Stimulated activated naive CD4-positive, alpha-beta T cell (primary cell): Measurements from ENCODE around the gene RFX8.
"Not testable (repeated sequence)": the region's sequence is repeated elsewhere in the genome, so short reads cannot be mapped to it uniquely, and the experiment has no call there.

Experiments used
- DNase-seq, 6 experiments: peaks; one replicate each; lab custom pipeline; 2025; lab: John Stamatoyannopoulos, UW

Gene RFX8

GRCh38 chr2:101486258-101486701 is 11.4 kb upstream of the RFX8 start:
- peak in 2 of 6 experiments; percentile 18 to 28 for DNase-seq

DNA sequence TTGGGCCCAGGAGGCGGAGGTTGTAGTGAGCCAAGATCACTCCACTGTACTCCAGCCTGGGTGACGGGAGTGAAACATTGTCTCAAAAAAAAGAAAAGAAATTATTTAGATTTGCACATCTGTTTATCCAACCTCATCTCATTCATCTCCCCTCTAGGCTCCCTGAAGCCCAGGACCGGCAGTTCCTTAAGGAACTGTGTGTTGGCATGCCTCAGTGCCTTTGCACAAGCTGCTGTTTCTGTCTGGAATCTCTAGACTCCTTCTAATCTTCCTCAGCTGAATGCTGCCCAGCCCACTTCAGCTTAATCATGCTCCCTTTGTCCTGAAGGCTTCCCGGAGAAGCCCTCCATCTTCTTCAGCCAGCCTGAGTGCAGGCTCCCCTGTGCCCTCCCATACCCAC is 10.9 kb upstream of the RFX8 start:
- DNase-seq = no peak

DNA sequence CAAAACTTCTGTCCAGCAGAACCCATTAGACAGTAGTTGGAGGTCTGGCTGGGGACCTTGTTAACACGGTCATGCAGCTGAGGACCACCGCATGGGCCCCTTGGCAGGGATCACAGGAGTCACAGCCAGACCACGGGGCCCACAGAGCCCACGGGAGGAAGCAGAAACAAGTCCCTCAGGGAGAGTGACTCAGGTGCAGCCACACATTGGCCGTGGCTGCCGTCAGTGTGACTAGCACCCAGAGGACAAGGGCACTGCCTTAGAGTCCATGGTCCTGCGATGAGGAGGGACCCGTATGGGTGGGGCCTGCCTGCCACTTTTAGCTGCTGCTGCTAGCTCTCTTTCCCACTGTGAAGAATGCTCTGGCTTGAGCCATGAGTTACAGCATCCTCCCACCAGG is 5.9 kb upstream of the RFX8 start:
- no peak for DNase-seq

DNA sequence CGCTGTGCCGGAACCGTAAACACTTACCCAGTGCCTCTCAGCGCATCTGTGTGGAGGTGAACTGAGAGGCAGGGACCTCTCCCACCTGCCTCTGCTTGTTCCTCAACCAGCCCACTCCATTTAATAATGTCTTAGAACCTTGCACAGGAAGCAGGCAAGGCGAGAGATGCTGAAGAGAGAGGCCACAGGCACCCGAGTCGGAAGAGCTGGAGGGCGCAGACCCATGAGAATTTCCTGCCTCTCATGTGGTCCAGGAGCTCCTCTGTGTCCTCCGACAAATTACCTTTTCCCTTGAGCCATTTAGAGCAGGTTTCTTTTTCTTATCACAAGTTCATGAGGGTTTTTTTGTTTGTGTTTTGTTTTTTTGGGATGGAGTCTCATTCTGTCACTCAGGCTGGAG is 4.9 kb upstream of the RFX8 start:
- no peak for DNase-seq

- DNase-seq = no peak
These were observed 4.4 kb upstream of the RFX8 start for GRCh38 chr2:101479328-101479727.

GRCh38 chr2:101478181-101479001 is 3.5 kb upstream of the RFX8 start:
- DNase-seq = no peak

GRCh38 chr2:101477556-101477955 is 2.6 kb upstream of the RFX8 start:
- no peak for DNase-seq

GRCh38 chr2:101476605-101477208 is 1.8 kb upstream of the RFX8 start:
- no peak for DNase-seq

- DNase-seq = peak in 4 of 6 experiments; percentile 5 to 30 (median 24)
These were observed 806 bp downstream of the RFX8 start for GRCh38 chr2:101473911-101474701.

DNA sequence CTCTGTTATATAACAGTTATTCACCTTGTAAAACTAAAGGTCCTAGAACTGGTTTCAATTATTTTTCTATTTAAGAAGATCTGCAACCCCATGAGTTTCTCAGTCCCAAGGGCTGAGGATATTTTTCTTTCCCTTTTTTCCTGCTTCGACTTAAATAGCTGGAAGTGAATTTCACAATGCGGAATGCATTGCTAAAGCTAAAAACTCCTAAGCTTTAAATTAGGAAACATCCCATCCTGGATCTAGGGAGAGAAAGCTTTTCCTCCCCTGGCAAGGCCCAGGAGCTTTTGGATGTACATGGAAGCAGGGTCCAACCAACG is 1.4 kb downstream of the RFX8 start:
- no peak for DNase-seq

DNA sequence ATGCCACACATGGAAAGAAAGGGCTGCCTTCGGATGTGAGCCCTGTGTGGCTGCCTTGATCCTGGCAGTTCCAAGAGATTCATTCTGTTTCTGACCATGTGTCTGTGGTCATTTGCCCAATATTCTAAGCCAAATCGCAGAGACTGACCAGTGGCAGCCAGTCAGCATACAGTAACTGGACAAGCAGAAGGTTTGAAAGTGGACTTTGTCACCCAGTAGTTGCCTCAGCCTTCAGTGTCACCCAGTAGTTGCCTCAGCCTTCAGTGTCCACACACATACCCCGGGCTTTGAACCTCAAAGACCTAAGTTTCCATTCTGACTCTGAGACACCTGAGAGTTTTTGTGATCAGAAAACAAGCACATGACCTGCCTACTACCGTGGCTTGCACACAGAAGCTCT is 5.0 kb downstream of the RFX8 start:
- DNase-seq = no peak

DNA sequence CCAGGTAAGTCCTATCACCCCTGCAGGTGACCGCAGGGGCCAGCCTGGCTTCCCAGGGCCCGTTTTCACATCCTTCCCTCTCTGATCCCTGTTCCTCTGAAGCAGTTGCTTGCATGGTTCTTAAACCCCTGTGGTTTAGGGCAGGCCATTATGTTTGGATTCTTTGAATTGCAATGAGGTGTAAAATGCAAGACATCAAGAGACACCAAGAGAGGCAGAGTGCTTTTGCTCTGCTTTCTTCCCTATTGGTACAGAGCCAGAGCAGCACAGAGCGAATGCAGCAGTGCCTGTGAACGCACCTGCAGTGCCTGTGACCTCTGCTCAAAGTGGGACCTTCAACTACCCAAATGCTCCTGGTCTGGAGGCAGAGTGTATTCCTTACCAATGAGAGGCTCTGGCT is 7.6 kb downstream of the RFX8 start:
- no peak for DNase-seq

DNA sequence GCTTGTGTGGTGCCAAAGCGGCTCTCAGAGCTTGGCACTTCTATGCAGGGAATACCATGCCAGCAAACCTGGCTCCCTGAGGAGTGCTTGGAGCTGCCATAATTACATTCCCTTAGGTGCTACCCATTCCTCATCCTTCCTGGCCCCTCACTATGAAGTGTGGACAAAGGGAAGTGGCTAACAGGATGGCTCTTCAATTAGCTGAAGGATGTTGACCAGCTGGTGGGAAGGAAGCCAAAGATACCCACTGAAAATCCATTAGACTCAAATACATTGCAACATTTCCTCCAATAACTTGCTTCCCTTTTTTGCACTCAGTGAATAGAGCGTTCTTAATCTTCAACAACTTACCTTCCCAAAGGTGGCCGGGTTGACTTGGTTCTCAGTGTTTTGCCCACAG is 8.5 kb downstream of the RFX8 start:
- DNase-seq = no peak

GRCh38 chr2:101464841-101465240 is 10.1 kb downstream of the RFX8 start:
- no peak for DNase-seq

DNA sequence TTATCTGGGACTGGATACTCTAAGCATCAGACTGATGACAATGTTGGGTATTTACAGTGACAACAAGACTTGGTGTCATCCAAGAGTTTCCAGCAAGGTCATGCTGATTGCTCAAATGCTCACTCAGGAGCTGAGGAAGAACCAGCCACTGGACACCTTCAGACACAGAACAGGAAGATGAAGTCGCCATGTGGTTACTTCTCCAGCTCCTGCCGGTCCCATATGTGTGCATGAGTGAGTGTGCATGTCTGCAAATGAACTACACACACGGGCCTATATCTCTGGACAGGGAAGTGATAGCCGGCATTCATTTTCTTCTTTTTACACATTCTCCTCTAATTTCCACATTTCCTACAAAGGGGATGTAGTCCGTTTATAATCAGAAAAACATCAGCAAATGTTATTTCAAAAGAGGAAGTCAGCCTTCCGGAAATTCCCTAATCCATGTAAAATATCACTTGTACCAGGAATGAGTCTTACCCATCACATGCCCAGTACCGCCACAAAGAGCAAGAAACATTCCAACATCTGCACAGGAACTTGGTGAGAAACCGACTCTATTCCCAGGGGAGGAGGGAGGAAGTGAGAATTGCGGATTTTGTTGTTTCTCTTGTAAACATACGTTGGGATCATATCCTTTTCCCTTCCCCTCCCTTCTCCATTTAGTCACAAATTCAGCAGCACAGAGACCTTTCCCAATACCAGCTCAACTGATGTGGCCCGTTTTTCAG is 10.8 kb downstream of the RFX8 start:
- DNase-seq = no peak

DNA sequence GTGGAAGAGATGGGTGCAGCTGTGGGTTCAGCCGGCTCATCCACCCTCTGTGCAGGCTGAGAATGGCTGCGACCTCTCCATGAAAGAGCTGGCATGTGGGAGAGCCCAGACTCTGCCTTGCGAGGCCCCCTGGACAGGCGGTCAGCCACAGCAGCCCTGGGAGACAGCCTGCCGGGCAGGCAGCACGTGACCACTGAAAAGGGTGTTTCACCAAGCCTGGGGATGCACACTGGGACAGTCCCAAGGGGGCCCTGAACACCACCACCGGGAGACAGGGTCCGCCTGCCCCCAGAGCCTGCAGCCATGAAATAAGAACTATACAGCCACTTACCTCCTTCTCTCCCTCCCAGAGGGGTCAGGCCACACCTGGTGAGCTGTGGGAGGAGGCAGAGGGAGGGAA is 11.5 kb downstream of the RFX8 start:
- DNase-seq = no peak

DNA sequence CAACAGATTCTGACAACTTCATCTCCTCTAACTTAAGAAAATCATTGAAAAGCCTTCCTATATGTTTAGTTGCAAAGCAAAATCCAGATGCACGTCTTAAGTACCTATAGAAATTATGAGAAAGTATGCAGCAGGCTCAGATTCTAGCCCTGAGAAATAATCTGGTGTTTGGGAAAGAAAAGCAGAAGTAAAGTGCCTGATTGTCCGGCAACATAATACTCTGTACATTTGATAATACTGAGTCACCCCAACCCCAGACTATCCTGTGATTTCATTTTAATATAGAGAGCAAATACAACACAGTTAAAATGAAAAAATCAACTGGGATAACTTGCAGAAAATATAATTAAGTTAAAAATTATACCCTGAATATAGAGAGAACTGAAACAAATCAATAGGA is 13.5 kb downstream of the RFX8 start:
- no peak for DNase-seq

GRCh38 chr2:101454408-101454807 is 20.5 kb downstream of the RFX8 start:
- not testable (repeated sequence) for DNase-seq

DNA sequence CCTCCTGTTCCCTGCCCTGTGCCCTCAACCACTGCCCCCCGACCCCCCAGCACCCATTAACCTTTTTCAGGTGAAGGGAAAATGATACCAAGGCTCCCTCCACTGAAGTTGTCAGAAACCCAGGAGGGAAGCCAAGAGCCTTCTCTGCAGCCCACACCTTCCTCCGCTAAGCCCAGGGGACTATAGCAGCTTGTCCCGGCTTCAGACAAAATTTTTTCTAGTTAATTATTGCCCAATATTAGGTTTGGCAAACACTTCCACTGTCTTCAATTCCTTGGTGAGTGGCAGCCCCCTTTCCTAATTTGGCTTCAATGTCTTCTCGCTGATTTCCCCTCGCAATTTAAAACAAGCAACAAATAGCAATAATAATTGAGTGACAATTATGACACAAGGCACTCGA is 23.9 kb downstream of the RFX8 start:
- no peak for DNase-seq

DNA sequence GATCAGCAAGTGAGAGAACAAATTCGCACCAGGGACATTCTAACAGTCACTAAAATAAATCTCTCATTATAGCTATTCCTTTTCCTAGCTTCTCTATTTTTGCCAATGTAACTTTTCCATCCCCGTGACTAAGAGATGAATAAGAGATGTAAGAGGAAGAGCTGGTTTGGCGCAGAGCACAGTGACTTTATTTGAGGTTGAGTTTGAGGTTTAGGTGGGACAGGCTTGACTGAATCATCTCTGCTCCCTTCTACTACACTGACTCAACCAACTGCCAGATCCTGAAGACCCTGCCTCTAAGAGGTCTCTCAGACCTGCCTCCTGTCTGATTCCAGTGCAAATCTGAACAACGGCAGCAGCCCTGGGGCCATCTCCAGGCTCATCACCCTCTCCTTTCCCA is 28.0 kb downstream of the RFX8 start:
- no peak for DNase-seq

DNA sequence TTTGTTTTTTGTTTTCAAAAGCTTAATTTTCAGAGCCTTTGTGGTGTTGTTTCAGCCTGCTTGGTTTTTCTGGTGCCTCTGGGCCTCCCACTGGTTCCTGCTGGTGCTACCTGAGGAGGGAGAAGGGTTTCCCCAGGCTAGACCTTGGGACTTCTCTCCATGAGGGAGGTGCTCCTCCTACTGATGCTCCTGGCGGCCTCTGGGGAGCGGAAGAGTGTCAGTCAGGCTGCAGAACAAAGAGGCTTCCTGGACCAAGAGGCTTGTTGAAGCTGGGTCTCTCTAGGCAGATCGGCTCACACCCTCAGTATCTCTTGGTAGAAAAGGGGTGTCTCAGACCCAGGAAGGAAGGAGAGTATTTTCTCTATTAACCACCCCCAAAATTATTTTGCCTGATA is 32.2 kb downstream of the RFX8 start:
- DNase-seq = no peak

DNA sequence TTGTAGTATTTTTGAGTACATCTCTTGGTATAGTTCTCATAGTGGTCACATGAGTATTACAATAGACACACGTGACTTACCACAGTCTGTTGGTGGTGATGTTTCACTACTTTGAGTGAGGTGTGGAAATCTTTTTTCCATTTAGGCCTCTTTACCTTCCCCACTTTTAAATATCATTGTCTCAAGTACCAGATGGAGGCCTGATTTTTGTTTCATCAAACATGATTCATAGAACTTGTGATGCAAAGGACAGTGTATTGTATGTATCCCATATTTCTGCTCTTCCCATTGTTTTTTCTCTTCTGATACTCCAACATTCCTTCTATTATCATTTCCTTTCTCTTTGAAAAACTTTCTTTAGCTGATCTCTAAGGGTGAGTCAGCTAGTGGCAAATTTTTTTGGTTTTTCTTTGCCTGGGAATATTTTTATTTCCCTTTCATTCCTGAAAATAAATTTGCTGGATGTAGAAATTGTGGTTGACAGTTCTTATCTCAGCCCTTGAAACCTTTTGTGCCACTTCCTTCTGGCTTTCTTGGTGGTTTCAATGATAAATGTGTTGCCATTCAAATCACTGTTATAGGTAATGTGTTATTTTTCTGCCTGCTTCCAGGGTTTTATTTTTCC is 32.8 kb downstream of the RFX8 start:
- DNase-seq = no peak
